ENCODE results near the gene RETREG3.

GRCh38 chr17:42566883-42567573 is 42.1 kb downstream of the RETREG3 start, which contains the start of gene MLX:
- no peak; the same call in 1 of the 2 replicates for TF ChIP-seq CTCF (IDR thresholded peaks at IDR 0.05; ENCODE audit: low read length)
- no peak for TF ChIP-seq EZH2 (IDR thresholded peaks at IDR 0.05; ENCODE audit: borderline replicate concordance, low read length)
